ENCODE measurements around the gene AUP1.
"Not testable (repeated sequence)": the region's sequence is repeated elsewhere in the genome, so short reads cannot be mapped to it uniquely, and the experiment has no call there.

Gene AUP1

DNA sequence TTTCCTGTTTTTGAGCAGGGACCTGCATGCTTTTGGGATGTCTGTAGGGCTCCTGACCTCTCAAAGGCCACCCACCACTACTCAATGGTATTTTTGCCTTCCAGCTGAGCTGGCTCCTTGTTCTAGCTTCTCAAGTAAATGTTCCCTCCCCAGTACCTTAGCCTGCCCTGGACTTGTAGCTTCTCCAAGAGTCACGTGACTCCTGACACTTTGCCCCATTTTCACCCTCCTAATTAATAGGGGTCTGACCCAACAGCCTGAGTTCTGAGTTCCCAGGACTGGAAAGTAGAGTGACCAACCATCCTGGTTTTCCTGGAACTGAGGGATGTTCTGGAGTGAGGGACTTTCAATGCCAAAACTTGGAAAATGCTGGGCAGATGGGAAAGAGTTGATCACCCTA is 34.1 kb downstream of the AUP1 start:
- no peak for DNase-seq

DNA sequence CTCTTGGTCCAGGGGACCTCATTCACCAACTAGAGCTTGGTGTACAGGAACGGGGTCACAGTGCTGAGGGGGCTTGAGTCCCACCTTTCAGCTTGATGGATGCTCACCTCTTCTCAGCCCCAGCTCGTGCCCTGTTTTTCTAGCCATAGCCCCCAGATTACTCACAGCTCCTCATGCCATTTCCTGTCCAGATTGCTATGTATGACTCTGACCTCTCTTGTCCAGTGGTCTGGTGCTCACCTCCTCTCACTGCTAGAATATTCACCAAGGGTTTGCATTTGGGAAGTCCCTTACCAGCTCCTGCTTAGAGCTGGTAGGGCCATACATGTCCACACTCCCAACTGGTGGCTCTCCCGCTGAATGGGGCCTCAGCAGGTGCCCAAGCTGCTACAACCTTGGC is 36.0 kb downstream of the AUP1 start:
- no peak for DNase-seq

DNA sequence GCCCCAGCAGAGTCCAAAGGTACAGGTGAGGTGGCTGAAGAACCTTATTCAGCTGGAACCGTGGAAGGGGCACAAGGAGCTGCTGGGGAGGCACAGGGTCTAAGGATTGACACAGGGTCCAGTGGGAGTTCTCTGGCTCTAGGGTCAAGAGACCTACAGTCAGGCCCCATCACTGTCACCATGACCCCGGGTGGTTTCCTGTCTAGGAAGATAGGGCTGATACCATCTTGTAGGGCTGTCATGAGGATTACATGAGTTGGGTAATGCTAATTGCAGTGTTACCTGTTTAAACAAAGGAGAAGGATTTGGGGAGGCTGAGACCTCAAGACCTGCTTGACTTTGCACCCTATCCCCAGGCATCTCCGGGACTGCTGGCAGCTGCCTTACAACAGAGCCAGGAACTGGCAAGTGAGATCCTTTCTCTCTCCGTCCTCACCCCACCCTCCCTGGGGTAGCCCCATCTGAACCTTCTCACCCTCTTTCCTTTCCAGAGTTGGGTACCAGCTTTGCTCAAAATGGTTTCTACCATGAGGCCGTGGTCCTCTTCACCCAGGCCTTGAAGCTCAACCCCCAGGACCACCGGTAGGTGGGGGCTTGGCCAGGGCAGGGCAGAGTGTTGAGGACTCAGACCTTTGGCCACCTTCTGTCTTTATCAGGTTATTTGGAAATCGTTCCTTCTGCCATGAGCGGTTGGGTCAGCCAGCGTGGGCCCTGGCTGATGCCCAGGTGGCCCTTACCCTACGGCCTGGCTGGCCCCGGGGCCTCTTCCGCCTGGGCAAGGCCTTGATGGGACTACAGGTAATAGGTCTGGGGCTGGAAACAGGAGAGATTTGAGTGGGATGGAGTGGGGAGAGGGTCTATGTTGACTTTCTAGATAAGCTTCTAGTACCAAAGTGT is 37.6 kb downstream of the AUP1 start:
- no peak for DNase-seq

DNA sequence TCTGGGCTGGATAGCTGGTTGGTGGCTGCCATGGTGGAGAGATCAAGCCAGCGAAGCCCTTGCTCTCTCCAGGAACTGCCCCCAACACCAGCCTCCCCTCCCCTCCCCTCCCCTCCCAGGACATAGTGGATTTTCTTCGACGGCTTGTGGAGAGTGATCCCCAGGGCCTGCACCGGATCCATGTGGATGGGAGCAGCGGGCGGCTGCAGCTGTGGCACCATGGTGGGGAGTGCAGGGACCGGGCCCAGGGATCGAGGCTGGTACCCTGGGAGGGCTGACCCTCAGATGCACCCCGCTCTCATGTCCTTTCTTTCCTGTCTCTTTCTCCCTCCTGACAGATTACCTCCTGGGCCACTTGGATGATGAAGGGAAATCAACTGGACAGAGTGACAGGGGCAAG is 39.6 kb downstream of the AUP1 start:
- DNase-seq = no peak

DNA sequence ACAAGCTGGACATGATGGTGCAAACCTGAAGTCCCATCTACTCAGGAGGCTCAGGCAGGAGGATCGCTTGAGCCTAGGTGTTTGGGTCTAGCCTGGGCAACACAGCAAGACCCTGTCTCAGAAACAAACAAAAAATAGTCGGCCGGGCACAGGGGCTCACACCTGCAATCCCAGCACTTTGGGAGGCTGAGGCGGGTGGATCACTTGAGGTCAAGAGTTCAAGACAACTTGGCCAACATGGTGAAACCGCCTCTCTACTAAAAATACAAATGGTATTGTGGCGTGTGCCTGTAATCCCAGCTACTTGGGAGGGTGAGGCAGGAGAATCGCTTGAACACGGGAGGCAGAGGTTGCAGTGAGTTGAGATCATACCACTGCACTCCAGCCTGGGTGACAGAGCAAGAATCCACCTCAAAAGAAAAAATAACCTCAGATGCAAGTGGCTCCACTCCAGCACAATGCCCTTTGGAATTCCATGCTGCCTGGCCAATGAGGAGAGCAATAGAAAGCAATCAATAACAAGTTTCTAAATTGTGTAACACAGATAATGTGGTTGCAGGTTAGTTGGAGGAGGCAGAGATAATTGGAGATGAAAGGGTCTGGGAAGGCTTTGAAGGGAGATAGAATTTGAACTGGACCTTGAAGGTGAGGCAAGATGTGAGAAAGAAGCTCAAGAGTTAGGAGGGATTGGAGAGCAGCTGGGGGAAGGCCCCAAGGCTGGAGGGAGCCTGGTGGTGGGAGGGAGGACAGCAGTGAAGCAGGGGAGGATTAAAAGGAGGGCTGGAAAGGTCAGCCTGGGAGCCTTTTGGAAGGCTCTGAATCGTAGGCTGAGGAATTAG is 40.6 kb downstream of the AUP1 start:
- DNase-seq = no peak

DNA sequence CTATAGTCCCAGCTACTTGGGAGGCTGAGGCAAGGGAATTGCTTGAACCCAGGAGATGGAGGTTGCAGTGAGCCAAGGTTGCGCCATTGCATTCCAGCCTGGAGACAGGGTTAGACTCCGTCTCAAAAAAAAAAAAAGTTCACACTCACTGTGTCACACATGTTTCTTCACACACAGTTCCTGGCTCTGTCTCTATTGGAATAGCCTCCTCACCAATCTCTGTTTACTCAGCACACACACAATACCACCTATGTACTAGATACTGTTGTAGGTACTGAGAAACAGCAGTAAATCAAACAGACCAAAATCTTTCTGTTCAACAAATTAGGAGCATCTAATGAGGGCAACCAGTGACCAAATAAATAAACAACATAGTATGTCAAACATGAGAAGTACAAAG is 43.4 kb downstream of the AUP1 start:
- no peak for DNase-seq

DNA sequence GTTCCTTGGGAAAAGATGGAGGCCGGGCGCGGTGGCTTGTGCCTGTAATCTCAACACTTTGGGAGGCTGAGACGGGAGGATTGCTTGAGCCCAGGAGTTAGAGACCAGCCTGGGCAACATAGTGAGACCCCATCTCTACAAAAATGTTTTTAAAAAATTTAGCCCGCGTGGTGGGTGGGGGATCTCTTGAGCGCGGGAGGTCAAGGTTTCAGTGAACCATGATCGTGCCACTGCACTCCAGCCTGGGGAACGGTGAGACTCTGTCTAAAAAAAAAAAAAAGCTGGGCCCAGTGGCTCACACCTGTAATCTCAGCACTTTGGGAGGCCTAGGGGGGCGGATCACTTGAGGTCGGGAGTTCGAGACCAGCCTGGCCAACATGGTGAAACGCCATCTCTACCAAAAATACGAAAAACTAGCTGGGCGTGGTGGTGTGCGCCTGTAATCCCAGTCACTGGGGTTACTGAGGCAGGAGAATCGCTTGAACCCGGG is 45.8 kb downstream of the AUP1 start:
- not testable (repeated sequence) for DNase-seq

DNA sequence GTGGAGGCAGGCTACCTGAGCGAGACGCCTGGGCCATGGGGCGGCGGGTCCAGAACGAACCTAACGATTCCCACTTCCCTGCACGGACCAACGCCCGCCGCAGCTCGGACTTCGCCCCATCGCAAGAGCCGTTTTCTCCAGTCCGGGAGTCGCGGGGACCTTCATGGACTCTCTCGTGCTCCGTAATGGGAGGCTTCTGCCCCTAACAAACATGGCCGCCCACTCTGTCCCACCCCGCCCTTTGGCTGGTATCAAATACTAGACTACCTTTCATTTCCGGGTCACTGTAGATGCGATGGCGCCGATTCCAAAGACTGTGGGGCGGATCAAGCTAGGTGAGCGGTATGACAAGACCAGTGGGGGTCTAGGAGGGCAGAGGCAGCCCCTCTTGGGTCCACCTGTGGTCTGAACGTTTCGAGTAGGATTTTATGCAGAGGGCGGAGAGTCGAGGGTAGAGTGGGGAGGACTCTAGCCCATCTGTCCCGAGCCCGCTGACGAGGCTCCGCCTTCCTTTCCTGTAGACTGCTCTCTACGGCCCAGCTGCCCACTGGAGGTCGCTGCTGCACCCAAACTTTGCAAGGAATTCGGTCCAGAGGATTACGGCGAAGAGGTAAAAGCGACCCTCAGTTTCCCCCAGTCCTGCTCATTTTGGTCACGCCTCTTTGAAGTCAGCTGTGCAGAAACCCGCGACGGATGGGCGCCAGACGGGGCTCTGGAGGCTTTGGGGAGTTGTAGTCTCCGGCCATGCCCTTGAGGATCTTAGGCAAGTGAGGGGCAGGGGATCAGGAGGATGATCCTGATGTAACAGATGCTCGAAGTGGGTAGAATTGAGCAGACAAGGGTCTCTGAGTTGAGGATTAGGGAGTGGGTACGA is 46.5 kb downstream of the AUP1 start, which contains the start of the genes CCDC142 and TTC31:
Gene CCDC142, minus strand, starts transcription at position 198 of the 874 bp plus-strand sequence. Its CDS starts 161 bp downstream, at position 37.
Gene TTC31, plus strand, starts transcription at position 281 of the 874 bp plus-strand sequence. Its CDS starts 15 bp downstream, at position 296.
- DNase-seq = no peak

DNA sequence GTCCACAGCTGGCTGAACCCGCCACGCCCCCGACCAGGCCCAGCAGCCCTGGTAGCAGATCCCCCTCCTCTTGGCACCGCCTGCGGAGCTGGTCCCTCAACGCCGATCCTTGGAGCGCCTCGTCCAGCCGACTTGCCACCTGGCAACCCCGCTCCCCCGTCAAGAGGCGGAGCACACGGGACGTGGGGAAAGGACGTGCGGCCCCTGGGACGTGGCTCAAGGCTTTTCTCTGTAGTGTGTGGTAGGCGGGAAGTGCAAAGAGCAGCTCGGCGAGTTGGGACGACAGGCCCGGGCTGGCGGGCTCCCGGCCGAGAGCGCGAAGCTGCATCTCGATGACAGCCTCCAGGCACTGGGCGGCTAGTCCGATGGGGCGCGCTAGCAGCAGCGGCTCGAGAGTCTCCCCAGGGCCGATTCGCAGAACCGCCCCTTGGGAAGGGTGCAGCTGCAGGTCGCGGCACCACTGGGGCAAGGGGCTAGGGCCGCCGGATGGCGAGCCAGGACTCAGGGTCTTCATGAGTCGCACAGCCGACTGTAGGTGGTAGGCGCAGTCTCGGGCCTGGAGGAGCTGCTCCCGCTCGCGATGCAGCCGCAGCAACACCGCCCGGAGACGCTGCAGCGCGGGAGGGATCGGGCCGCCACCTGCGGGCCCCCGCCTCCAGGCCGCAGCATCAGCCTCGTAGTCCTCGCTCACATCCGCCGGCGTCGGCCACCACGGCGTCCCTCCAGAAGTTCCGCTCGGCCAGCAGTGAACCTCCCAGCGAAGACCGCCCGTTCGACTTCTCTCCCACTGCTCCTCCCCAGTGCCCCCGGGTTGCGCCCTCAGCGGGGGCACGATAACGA is 47.3 kb downstream of the AUP1 start:
- DNase-seq = no peak

DNA sequence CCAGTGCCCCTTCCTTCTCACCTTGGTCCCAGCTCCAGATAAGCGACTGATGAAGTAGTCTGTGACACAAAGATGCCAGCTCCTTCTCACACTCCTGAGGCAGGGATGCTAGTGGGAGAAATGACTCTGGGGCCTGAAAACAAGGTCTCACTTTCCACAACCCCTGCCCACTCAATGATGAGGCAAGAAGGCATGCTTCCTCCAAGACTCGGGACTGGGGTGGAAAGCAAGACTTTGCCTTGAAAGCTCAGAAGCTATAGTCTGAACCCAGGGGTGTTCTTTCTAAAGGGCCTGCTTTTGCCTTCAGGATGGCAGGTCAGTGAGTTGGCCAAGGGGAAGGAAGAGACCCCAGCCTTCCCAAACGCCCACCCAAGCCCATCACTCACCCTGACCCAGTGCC is 48.1 kb downstream of the AUP1 start:
- no peak for DNase-seq

Measured in cortex of kidney (tissue), 1 donor.